GM06990 (cell line): ENCODE measurements around the gene RHBDF2.

Experiments
- DNase-seq: peaks from one replicate; pipeline ENCODE4 v3.0.0-alpha.2; 2011; ENCODE audit not compliant: insufficient read length; ENCODE audit errors: extremely low read depth
- H3K27me3 ChIP-seq: replicated peaks from 2 replicates; pipeline ENCODE4 v1.6.0; 2011; ENCODE audit warnings: low read length; ENCODE audit not compliant: control insufficient read depth, insufficient read depth
- H3K36me3 ChIP-seq: 2 replicates; pipeline ENCODE4 v1.5.1; 2011; ENCODE audit warnings: low read length; ENCODE audit not compliant: control insufficient read depth, insufficient read depth
- H3K4me3 ChIP-seq: replicated peaks from 2 replicates; pipeline ENCODE4 v1.5.1; 2011; ENCODE audit warnings: low read depth, mild to moderate bottlenecking, control low read depth, low read length
- TF ChIP-seq, protein P1 (sequence below): IDR thresholded peaks from 2 replicates; pipeline ENCODE4 v1.5.1; 2011; ENCODE audit warnings: low read length, control low read depth, mild to moderate bottlenecking, inconsistent platforms; ENCODE audit not compliant: insufficient read depth, poor library complexity, severe bottlenecking

RHBDF2 gene

GRCh38 chr17:76445697-76446448, 55.4 kb downstream of the RHBDF2 start:
- no peaks in the 10 kb centered on the region for H3K27me3 ChIP-seq
- H3K4me3 ChIP-seq: no peak overlapping the region
- DNase-seq: no peak
- TF ChIP-seq, protein P1, sequence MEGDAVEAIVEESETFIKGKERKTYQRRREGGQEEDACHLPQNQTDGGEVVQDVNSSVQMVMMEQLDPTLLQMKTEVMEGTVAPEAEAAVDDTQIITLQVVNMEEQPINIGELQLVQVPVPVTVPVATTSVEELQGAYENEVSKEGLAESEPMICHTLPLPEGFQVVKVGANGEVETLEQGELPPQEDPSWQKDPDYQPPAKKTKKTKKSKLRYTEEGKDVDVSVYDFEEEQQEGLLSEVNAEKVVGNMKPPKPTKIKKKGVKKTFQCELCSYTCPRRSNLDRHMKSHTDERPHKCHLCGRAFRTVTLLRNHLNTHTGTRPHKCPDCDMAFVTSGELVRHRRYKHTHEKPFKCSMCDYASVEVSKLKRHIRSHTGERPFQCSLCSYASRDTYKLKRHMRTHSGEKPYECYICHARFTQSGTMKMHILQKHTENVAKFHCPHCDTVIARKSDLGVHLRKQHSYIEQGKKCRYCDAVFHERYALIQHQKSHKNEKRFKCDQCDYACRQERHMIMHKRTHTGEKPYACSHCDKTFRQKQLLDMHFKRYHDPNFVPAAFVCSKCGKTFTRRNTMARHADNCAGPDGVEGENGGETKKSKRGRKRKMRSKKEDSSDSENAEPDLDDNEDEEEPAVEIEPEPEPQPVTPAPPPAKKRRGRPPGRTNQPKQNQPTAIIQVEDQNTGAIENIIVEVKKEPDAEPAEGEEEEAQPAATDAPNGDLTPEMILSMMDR: no peak
- H3K36me3 ChIP-seq: no peaks in the 10 kb centered on the region

DNA sequence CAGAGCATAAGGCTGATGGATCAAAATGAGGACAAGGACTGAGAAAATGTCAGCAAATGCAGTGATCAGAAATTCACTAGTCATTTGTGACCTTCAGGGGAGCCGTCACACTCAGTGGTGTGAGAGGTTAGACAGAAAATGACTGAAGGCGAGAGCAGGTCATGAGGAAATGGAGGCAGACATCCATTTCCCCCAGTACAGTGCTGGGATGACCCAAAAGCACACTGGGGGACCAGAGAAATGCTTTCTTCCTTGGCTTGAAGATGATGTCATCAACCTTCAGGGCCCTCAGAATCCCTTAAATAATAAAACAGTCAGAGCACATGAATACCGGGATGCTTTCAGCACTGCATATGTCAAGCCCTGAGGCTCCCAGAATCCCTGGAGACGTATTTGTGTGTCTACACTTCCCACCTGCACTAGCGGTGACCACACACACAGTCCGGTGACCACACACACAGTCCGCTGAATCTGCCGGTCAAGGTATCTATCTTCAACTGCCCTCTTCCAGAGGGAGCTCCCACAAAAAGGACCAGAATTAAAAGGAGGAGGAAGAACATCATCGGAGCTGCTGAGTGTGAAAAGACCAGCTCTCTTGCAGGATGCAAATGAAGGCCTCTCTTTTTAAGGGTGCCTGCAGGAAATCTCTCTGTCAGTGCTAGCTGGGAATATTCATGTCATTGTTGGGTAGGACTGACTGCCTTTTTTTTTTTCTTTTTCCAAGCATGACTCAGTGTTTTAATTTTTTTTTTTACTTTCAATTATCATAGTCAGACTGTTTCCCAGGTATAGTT, 56.5 kb downstream of the RHBDF2 start:
- TF ChIP-seq, protein P1: no peak
- Histone ChIP-seq H3K27me3 (no peaks in the 10 kb centered on the region), H3K36me3 (no peaks in the 10 kb centered on the region; the same call in 1 of the 2 replicates), H3K4me3 (peak overlapping the region; percentile 16; the same call in 1 of the 2 replicates)
- DNase-seq: no peak

DNA sequence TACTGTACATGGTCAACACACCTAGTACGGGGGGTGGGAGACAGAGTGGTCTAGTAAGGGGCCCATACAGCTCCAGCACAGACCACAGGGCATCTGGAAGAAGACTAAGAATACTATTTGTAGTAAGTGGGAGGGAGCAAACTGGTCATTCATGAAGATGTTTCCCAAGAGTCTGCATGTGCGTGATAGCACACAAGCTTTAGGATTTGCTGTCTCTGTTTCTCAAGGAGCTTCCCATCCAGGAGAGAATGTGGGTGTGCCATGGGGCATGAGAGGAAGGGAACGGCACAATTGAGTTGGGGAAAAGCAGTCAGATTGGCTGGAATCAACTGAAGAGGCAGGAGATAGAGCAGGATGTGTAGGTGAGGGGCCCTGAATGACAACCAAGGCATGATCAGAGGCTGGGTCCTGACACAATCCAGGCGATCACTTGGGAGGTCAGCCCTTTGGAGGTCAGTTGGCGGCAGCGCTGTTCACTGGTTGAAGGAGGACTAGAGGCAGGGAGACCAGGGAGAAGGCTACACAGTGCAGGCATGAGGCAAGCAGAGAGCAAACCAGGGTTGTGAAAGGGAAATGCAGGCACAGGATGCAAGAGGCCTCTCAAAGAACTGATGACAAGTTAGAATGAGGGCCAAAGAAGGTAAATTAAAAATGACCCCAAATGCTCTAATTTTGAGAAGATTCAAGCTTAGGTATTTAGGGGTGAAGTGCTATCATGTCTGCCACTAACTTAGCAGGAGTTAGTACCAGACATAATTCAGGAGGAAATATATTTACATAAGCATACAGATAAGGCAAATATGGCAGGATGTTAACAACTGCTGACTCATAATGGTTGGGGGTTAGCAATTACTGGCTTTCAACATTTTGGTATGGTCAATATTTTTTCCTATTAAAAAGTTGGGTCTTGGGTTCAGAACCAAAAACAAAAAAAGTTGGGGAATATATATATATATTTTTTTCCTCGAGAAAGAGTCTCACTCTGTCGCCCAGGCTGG, 58.6 kb downstream of the RHBDF2 start:
- no peak overlapping the region for H3K4me3 ChIP-seq
- TF ChIP-seq, protein P1: no peak
- no peaks in the 10 kb centered on the region for H3K27me3 ChIP-seq
- DNase-seq: no peak
- no peaks in the 10 kb centered on the region; the same call in 1 of the 2 replicates for H3K36me3 ChIP-seq

DNA sequence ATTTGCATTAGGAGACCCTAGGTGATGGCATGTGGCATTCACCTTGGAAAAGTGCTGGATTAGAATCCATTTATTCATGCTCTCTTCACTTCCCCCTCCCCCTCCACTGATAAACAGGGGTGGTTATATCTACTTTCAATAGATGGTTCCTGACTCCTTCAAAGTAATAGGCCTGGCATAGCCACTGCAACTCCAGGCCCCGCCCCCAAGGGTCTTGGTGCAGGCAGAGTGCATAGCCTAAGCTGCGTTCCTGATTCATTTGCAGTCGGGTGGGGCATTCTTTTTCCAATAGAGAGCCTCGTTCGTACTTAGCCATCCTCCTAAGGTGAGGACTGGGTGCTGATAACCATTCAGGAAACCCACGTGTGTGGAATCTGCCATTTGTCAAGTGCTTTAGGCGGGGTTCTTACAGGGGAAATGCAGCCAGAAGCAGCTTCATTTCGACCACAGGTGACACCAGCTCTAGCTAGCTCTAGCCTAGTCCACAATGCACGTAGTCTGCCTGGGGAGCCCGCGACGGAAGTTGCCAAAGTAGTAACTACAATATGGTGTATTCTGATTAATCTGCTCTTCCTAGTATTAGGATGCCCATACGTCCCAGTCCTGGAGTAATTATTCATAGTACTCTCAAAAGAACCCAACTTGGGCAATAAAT, 59.4 kb downstream of the RHBDF2 start:
- Histone ChIP-seq H3K36me3 (no peaks in the 10 kb centered on the region; the same call in 1 of the 2 replicates), H3K27me3 (no peaks in the 10 kb centered on the region), H3K4me3 (no peak overlapping the region)
- TF ChIP-seq, protein P1: no peak
- no peak for DNase-seq
